Astrocyte of the spinal cord (primary cell): ENCODE measurements around the gene IL5RA.

Experiments
- DNase-seq: peaks from one replicate; pipeline ENCODE4 v3.0.0; 2011; ENCODE audit warnings: low read depth, low spot score
- H3K4me3 ChIP-seq: 2 replicates; pipeline ENCODE4 v1.5.1; 2011; ENCODE audit warnings: low read depth, mild to moderate bottlenecking, low read length, moderate library complexity
- in situ Hi-C: cut with HindIII; loops from 2 replicates; pipeline ENCODE4 v1.10.0; 2017; ENCODE audit warnings: low sequenced_read_pairs
- TF ChIP-seq, protein P1 (sequence below): IDR thresholded peaks from 2 replicates; pipeline ENCODE4 v1.5.1; 2012; ENCODE audit warnings: low read depth, mild to moderate bottlenecking, low read length, inconsistent platforms

Gene IL5RA

DNA sequence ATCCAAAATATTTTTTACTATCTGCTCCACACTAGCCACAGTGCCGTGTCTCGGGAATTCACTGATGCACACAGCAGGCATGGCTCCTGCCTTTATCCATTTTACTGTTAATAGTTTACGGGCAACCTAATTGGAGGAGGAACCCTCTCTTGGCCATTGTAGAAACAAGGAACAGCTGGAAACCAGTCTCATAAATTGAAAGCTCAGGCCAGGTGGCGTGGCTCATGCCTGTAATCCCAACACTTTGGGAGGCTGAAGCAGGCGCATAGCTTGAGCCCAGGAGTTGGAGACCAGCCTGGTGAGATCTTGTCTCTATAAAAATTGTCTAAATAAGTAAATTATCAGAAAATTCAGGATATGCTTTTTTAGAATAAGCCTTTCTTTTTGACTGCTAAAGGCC, 39.0 kb downstream of the IL5RA start:
- no peak overlapping the region for H3K4me3 ChIP-seq
- TF ChIP-seq, protein P1, sequence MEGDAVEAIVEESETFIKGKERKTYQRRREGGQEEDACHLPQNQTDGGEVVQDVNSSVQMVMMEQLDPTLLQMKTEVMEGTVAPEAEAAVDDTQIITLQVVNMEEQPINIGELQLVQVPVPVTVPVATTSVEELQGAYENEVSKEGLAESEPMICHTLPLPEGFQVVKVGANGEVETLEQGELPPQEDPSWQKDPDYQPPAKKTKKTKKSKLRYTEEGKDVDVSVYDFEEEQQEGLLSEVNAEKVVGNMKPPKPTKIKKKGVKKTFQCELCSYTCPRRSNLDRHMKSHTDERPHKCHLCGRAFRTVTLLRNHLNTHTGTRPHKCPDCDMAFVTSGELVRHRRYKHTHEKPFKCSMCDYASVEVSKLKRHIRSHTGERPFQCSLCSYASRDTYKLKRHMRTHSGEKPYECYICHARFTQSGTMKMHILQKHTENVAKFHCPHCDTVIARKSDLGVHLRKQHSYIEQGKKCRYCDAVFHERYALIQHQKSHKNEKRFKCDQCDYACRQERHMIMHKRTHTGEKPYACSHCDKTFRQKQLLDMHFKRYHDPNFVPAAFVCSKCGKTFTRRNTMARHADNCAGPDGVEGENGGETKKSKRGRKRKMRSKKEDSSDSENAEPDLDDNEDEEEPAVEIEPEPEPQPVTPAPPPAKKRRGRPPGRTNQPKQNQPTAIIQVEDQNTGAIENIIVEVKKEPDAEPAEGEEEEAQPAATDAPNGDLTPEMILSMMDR: no peak
- no peak for DNase-seq
- in situ Hi-C loops: no loop called here

DNA sequence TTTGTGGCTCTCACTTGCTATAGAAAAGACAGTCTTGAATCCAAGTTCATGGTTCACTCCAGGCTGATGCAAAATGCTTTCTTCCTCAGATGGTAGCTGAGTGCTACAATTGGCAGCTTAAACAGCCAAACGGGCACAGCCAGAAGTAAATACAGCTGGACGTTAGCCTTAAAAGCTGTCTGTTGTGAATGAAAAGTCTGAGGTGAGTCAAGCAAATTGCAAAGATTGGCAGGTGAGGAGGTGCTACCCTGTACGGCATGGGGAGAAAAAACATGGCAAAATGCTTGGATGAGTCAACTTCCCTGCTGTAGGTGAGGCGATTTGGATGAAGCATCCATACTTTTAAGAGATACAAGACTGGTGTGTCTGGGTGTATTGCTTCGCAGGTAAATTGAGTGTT, 40.5 kb downstream of the IL5RA start:
- in situ Hi-C loops: no loop called here
- no peak overlapping the region for H3K4me3 ChIP-seq
- TF ChIP-seq, protein P1: no peak
- no peak for DNase-seq

DNA sequence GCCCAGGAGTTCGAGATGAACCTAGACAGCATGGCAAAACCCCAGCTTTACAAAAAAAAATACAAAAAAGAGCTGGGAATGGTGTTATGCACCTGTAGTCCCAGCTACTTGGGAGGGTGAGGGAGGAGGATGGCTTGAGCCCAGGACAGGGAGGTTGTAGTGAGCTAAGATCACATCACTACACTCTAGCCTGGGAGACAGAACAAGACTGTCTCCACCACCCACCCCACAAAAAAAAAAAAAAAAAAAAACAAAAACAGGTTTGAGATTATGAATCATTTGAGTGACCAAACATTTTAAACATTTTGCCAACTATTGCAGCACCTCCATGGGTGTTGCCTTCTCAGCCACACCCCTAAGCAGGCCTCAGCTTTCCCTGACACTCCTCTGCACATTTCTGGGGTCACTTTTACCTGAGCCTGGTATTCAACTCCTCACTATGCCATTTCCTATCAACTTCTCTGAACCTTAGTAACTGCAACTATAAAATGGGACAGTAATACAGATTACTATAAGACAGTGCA, 41.8 kb downstream of the IL5RA start:
- in situ Hi-C loops: no loop called here
- TF ChIP-seq, protein P1: no peak

DNA sequence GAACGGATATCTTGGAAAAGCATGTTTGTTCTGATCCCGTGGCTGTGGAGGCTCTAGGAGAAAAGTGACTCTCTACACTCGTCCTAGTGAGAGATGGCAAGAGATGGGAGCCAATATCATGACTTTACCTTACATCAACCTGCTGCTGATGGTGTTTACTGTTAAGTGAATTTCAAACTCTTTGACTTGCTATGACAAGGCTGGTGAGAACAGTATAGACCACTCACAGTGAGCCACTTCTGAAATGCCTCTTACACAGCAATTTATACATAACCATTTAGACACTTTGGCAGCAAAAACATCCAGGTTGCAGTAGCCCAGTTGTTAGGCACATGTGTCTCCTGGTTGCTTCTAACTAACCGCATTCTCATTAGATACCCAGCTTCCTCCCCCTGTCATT, 43.3 kb downstream of the IL5RA start:
- in situ Hi-C loops: no loop called here

More for the DNA sequence above, 41.8 kb downstream of the IL5RA start:
- no peak for DNase-seq
- H3K4me3 ChIP-seq: no peak overlapping the region

DNA sequence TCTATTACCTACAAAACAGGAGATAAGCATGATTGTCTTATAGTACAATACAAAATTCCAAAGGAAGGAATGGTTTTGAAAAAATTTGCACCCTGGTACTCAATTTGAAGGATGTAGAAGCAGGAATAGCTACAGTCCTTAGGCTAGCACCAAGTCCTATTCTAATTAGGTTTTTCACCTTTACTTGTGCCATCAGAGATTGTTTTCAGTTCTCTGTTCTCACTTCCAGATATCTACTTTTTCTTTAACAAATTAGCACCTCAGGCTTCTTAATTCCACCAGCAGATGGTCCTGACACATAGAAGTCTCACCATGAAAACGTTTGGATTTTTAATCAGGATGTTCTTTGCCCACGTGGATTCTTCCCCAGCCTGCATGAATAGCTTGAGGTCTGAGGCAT, 43.8 kb downstream of the IL5RA start:
- no peak overlapping the region for H3K4me3 ChIP-seq
- DNase-seq: no peak
- in situ Hi-C loops: no loop called here
- TF ChIP-seq, protein P1: no peak

More for the DNA sequence above, 43.3 kb downstream of the IL5RA start:
- TF ChIP-seq, protein P1: no peak
- DNase-seq: no peak
- no peak overlapping the region for H3K4me3 ChIP-seq

DNA sequence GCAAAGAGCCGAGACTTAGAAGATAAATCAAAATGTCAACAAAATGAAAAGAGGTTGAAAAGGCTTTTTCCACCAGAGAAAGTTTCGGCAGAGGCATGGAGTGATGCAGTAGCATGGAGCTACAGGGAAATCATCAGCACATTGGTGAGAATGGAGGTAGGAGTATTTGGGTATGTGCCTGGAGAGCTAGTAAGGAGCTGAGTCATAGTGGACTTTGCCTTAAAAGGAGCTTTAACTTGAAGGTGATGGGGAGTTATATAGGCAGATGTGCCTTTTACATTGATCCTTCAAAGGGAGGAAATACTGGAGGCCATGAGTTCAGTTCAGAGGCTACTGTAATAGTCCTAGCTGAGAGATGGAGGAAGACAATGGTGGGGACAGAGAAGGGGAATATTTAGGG, 44.3 kb downstream of the IL5RA start:
- in situ Hi-C loops: no loop called here
- no peak overlapping the region for H3K4me3 ChIP-seq
- DNase-seq: peak; percentile 19
- TF ChIP-seq, protein P1: no peak

DNA sequence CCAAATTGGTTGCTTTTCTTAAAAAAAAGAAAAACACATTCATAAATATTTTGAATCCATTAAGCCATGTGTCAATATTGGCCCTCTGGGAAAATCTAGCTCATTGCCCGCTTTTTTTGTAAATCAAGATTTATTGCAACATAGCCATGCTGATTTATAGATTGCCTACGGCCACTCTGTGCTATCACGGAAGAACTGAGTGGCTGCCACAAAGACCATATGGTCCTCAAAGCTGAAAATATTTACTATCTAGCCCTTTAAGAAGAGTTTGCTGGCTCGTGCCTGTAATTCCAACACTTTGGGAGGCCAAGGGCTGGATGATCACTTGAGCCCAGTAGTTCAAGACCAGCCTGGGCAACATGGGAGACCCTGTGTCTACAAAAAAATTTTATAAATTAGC, 45.9 kb downstream of the IL5RA start:
- DNase-seq: no peak
- TF ChIP-seq, protein P1: no peak
- H3K4me3 ChIP-seq: no peak overlapping the region
- in situ Hi-C loops: no loop called here
